ENCODE data around the gene F8.
"Not testable (repeated sequence)": the region's sequence is repeated elsewhere in the genome, so short reads cannot be mapped to it uniquely, and the experiment has no call there.

Gene F8

DNA sequence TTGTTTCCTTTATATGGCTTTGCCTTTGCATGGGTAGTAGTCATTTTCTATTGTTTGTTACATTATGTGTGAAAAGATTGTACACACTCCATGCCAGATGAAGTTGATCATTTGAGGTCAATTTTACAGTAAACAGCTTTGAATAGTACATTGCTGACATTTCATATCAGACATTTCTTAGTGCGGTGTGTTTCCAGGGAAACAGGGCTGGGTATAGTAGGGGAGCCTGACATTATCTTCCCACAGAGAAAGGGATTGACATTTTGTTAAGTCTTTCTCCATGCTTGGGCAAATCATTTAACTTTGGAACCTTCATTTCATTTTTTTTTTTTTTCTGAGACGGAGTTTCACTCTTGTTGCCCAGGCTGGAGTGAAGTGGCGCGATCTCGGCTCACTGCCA is 9.1 kb upstream of the F8 start:
- DNase-seq (ENCODE audit: low read depth, low spot score): no peak

DNA sequence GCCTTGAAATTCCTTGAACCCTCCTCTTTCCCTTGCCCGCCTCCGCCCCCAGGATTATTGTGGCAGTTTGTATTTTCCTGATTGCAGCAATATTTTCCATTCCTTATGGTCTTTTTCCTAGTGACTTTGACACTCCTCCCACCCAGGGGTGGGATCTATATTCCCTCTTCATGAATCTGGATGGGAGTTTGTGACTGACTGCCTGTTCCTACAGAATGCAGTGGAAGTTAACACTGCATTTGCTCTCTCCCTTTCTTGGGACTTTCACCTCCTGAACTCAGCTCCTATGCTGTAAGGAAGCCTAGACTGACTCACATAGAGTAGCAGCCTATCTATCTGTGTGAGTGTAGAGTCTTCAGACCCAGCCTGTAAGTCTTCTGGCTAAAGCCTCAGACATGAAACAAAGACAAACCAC is 6.4 kb upstream of the F8 start:
- DNase-seq (ENCODE audit: low read depth, low spot score): no peak

DNA sequence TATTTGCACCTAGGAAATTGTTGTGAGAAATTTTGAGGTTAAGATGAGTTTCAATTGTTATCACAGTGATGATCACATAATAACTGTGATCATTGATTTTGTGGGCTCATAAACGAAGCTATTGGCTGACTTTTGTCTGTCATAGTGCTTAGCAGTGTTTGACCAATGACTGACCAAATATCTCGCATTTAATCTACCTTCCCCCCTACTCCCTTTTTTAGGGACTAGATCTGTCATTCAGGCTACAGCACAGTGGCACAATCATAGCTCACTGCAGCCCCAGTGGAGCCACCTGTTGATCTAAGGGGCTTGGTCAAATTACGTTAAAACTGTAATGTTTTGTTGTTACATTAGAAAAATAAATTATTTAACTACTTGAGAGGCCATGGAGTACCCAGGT is 5.6 kb upstream of the F8 start:
- no peak for DNase-seq (ENCODE audit: low read depth, low spot score)

DNA sequence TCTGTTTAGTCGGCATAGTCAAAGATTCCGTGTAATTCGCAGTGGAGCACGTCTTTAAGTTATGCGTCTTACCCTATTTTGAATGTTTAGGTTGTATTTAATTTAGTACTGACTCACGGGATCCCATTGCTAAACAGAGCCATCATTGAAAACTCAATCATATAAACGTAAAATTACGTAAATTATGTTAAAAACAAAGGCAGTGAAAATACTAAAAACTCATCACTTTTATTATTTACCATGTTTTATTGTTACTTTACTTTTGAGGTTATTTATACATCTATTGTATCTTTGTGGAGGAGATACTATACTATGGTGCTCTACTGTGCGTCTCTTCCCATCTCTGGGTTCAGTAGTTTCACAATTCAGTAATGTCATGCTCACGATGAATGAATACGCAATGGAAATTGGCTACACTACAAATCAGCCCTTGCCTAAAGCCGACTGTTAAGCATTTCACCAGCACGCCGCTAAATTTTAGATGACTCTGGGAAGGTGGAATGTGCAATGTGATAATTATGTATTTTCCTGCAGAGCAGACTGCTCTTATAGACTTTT is 5.1 kb upstream of the F8 start:
- no peak for DNase-seq (ENCODE audit: low read depth, low spot score)

DNA sequence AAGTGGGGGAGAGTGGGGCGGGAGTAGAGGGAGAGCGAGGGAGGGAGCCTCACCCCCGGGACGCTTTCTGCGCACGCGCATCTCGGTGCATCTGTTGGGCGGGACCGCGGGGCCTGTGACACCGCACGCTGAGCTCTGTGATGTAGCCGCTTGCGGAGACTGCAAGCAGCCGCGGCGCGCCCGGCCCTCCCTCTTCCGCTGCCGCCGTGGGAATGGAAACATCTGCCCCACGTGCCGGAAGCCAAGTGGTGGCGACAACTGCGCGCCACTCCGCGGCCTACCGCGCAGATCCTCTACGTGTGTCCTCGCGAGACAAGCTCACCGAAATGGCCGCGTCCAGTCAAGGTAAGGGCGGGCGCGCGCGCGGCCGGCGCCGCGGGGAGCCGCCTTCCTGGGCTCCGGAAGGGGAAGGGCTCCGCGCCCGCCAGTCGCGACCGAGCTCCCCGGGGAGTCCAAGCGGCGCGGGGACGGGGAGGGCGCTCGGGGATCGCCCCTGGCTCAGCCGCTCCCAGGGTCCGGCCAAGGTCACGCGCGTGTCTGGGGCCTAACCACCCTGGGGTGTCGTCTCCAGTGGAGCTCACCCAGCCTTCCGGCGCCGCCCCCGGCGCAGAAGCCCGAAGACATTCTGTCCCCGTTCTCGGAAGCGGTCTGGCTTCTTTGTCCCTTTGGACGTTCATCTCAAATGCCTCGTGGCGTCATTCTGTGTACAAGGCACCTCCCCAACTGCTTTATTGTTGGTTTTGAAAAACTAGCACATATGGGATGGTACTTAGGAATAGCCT is 4.4 kb upstream of the F8 start, which contains the start of gene FUNDC2:
TSS of gene FUNDC2 (plus strand) at position 118 of the 782 bp plus-strand sequence. CDS start at position 213, 95 bp downstream.
- peak; percentile 83 for DNase-seq (ENCODE audit: low read depth, low spot score)

DNA sequence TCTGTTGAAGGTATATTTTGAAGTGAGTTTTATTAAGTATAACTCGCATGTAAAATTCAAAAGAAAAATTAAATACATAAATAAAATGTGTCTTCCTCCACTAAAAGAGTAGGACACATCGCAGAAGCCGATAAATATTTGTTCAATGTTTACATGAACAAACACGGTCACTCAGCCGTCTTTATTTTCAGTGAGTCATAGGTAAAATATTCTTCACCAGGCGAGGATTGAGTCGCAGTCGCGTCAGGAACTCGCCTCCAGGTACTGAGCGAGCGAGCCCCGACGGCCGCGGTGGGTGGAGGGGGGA is 3.9 kb upstream of the F8 start:
- DNase-seq (ENCODE audit: low read depth, low spot score): no peak

DNA sequence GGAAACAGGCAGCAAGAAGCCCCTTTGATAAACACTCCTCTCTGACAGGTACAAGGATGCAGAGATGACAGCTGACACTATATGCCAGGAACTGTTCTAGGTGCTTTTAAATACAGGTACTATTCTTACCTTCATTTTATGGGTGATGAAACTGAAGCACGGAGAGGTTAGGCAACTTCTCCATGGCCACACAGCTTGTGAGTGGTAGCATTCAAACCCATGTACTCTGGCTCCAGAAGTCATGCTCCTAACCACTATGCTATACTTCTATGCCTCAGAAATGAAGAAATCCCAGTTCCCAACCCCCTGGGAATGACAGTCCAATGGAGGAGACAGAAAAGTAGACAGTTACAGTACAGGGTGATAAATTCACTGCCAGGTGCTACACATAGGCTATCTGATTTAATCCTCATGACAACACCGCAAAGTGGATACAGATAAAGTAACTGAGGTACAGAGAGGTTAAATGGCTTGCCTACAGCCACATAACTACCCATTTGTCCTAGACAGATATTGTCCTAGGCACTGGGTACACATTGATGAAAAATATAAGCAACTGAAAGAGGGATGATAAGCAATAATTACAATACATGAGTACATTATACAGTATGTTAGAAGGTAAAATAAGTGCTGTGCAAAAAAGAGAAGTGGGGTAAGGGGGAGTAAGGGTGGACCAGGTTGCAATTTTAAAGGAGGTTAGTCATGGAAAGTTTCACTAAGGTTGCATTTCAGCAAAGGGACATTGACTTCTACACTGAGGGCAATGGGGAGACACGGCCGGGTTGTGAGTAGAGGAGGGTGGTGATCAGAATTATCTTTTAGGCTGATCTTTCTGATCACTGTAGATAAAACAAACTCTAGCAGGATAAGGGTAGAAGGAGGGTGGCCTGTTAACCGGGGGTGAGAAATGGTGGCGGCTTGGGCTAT is 1.6 kb upstream of the F8 start:
- DNase-seq (ENCODE audit: low read depth, low spot score): no peak

DNA sequence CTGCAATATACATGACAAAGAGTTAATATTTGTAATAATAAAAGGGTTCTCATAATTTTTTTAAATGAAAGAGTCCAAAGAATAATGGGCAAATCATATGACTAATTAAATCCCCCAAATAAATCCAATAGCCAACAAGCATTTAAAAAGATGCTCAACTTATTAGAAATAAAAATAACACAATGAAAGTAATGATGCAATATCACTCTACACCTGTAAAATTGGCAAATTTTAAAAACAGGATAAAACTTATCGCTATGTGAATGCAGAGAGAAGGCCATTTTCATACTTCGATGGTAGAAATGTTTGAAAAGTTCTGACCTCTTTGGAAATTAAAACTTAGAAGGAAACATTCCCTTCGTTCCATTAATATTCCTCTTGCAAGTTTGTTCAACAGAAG is 1.9 kb downstream of the F8 start:
- no peak for DNase-seq (ENCODE audit: low read depth, low spot score)

DNA sequence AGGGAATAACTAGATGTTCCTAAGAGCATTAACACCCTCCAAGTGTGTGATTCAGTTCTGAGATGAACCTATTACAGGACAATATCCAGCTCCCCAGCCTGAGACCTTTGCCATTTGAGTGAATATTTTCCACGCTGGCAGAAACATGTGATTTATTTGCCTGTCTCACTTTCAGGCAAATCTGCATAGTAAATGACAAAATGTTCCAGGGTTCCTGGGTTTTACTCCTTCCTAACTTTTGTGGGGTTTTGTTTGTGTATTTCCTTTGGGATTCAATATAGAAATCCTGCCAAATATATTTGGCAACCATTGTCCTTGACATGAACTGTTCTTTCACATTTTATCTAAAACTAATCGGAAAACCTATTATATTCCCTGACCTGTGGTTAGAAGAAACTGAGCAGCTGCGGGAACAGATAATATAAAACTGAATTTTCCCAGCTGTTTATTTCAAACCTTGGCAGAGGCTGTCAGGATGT is 12.5 kb downstream of the F8 start:
- no peak for DNase-seq (ENCODE audit: low read depth, low spot score)

DNA sequence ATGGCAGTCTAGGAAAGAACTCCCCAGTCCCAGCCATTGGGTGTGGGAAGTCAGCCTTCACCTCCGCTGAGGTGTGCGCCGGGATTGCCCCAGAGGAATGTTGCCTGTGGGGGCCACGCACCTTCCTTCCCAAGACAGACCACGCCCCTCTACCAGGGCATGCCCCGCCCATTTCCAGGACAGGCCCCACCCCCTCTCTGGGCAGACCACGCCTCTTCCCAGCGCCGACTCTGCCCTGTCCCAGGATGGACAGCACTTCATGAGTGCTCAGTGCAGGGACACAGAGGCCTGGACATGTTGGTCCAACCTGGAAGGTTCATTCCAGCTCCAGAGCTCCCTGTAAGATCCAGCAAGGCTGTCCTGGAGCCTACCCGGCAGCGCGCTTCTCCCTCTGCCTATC is 13.9 kb downstream of the F8 start:
- not testable (repeated sequence) for DNase-seq (ENCODE audit: low read depth, low spot score)

DNA sequence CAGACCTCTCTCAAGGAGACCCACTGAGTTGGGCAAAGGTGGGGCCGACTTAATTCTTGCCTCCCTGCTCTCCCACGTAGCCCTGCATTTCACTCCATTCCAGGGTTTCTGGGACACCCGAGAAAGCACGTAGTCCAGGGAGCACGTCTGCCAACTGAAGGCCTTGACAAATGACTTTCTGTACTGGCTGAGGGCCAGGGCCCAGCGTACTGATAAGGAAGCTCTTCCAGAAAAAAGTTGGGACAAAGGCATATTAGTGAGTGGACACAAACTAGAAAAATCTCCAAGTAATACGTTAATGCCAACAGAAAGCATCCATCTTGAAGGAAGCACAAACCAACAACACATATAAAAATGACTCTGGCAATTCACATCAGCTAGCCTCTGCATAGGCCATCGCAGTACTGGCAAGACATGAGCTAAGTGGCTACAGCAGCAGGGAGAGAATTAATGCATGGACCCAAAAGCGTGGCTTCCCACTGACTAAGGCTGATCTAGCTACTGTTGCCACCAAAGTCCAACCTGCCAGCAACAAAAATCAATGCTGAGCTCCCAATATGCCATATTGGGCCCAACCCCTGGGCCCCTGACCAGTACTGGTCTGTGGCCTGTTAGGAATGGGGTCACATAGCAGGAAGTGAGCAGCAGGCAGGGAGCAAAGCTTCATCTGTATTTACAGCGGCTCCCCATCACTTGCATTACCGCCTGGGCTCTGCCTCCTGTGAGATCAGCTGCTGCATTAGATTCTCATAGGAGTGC is 15.4 kb downstream of the F8 start:
- not testable (repeated sequence) for DNase-seq (ENCODE audit: low read depth, low spot score)

DNA sequence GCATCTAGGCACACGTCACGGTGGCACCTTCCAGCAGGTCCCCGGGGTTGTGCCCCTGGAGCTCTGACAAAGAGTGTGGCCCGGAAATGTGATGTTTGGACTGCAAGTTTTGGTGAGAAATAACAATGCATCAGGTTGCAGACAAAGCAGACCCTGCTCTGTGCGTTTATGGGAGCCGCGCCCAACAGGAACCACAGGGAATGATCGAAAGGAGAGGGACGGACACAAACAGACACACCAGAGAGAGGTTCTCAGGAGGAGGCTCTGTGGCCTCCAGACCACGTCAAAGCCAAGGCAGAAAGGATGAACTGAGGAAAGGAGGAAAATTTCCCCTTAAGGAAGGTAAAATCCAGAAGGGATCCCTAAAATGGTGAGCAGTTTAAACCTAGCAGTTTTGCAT is 16.1 kb downstream of the F8 start:
- not testable (repeated sequence) for DNase-seq (ENCODE audit: low read depth, low spot score)

DNA sequence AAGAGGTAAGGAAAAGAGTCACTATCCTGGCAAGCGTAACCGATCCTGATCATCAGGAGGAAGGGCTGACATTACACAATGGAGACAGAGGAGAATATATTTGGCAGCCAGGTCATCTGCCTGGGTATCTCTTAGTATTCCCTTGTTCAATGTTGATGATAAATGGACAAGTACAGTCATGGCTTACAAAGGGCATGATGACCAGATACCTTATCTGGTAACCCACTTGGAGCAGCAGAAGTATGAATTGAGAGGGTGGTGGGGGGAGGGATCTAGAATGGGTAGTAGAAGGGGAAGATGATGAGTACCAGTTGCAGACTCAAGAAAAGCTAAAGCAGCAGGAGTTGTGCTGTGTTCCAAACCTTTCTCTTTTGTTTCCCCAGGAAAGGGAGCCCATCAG is 17.3 kb downstream of the F8 start:
- no peak for DNase-seq (ENCODE audit: low read depth, low spot score)

DNA sequence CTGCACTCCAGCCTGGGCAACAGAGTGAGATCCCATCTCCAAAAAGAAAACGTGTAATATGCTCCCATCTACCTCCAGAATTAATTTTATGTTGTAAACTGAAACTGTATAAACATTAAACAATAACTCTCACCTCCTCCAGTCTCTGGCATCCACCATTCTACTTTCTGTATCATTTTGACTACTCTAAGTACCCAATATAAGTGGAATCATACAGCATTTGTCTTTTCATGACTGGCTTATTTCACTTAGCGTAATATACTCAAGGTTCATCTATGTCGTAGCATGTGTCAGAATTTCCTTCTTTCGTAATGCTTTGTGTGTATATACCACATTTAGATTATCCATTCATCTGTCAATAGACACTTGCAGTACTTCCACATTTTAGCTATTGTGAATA is 20.6 kb downstream of the F8 start:
- no peak for DNase-seq (ENCODE audit: low read depth, low spot score)

DNA sequence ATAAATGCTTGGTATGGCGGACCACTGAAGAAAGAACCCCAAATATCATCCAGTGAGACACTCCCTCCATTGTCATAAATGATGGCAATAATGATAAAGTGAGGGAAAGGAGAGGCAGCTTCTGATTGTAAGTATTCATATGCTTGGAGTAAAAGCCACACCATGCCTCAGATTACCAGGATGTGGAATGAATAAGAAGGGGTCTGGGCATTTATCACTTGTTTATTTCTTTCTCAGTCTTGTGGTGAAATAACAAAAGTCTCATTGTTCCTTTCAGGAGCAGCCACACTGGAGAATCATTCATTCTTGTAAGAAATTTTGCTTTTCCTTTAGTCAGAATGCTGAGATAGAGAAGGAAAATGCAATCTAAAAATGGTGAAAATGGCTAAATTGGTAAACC is 21.7 kb downstream of the F8 start:
- no peak for DNase-seq (ENCODE audit: low read depth, low spot score)

DNA sequence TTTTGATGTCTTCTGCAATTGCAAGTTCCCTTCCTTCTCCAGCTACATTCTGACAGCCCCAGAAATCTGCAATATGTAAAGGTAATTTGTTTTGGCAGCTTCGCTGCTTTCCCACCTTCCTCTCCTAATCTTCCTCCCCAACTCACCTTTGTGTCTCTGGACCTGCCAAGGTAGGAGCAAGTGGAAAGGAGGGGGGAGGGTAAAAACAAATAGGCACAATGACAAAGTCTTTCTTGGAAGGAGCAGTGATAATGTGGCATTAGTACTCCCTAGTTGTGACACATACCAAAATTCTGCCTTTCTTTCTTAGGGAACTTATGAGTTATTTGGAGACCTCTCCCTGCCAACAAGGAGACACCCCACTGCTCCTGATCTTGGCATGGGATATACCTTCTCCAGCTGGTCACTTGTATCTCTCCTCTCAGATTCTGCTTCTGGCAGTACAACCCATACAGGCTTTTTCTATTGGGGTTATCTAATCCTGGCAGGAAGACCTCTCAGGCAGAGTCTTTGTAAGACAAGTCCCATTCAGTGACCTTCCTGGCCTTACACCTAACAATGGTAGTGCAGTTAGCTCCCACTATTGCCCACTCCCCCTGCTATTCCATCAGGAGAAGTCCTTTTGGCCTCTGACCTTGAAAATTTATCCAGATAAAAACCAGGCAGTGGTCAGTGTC is 24.2 kb downstream of the F8 start:
- no peak for DNase-seq (ENCODE audit: low read depth, low spot score)

DNA sequence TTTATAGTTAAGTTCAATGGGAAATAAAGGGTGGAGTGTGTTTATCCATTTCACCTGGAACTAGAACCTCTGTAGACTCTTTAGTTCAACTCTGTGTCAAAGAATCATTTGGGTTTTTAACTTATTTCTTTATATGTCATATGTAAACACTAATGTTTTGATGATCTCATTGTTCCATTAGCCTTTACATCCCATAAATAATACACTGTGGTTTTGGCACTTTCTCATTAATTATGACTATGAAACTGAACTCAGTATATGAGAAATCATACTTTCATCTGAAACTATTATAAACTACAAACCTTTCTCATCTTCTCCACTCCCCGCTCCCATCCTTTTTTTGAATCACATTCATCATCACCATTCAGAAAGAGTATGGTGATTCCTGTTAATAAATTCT is 31.0 kb downstream of the F8 start:
- DNase-seq (ENCODE audit: low read depth, low spot score): no peak

DNA sequence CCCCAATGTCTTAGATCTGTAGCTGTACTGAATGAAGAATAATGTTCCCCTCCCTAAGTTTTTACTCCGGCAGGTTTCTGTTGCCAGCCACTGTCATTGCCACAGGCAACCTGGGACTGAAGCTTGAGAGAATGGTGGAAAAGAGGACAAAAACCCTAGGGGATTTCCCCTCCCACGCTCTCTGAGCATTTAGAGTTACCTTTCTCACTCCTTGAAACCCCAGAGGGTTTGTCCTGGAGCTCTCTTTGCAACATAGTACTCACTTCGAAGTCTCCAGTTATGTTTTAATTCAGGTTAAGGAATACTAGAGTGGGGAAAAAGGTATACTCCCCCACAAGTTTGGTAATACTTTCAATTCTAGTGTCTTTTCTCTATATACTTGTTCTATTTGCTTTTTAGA is 31.5 kb downstream of the F8 start:
- DNase-seq (ENCODE audit: low read depth, low spot score): no peak

DNA sequence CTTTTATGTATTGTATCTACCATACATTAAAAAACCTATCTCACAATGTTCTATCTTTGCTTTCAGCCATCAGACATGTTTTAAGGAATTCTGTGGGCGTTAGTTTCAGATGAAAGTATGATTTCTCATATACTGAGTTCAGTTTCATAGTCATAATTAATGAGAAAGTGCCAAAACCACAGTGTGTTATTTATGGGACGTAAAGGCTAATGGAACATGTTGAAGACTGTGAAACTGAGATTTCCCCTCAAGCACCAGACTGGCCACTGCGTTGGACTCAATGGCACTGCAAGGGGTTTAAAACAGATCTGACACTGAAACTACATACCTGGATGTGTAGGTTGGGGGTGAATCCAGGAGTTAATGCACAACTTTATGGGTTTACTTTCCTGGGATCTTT is 32.0 kb downstream of the F8 start:
- DNase-seq (ENCODE audit: low read depth, low spot score): no peak

DNA sequence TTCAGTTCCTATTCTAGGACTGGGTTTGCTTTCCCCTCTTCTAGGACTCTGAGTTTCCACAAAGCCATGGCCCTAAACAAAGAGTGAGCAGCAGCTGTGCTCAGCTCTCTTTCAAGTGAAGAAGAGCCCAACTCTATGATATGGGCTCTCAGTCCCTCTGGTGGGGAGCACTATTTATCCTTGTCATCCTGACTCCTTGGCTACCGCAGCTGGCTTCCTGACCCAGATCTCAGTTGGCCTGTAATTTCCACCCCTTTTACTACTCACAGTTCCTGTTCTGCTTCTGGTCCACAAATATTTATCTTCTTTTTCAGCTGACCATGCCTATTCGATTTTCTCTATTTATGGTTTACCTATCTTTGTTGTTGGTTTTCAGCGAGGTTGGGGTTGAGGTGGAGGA is 33.8 kb downstream of the F8 start:
- DNase-seq (ENCODE audit: low read depth, low spot score): no peak

DNA sequence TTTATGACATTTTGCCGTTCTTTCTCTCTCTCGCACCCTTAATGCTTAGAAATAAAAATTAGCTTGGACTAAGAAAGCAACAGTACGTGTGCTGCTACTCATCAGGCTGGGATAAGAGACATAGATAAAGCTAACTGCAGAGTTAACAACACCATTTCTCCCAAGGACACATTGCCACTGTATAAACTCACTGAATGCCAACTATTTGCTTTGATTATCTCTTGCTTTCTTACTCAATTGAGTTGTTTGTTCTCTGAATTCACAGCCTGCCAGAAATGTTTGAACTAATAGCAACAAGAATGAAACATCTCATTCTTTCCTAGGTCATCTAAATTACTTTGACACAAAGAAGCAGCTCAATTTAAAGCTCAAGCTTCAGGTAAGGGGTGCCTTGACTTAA is 34.6 kb downstream of the F8 start:
- DNase-seq (ENCODE audit: low read depth, low spot score): no peak
